Neural cell (in vitro differentiated cells): Measurements from ENCODE around the gene KLF16. TPM values are rescaled to one million over a fixed set of nuclear protein-coding genes. Genes with fewer than 3 reads are reported as not detected.

Experiments
- H2AFZ ChIP-seq: fragments of 200-600, 300-800 bp; sonication (generic), shearing (Covaris generic); 2 replicates; pipeline ENCODE4 v1.6.0; 2014; ENCODE audit warnings: low read depth, mild to moderate bottlenecking, antibody characterized with exemption, low read length, moderate library complexity
- H3F3A ChIP-seq: fragments of 200-600 bp; shearing (Covaris generic); 2 replicates; pipeline ENCODE4 v1.6.1; 2016; ENCODE audit warnings: mild to moderate bottlenecking, moderate library complexity, mixed read lengths, antibody characterized with exemption, low read length; ENCODE audit not compliant: insufficient read depth, poor library complexity, severe bottlenecking
- H3K27ac ChIP-seq: fragments of 200-600, 300-800 bp; sonication (generic), shearing (Covaris generic); 2 replicates; pipeline ENCODE4 v1.5.1; 2014; ENCODE audit warnings: mild to moderate bottlenecking, low read length, moderate library complexity
- H3K27me3 ChIP-seq: fragments of 300-800, 200-600 bp; sonication (generic), shearing (Covaris generic); 2 replicates; pipeline ENCODE4 v1.6.0; 2014; ENCODE audit warnings: mild to moderate bottlenecking, low read depth, low read length, moderate library complexity; ENCODE audit not compliant: insufficient read depth
- H3K36me3 ChIP-seq: fragments of 300-800, 200-600 bp; sonication (generic), shearing (Covaris generic); 2 replicates; pipeline ENCODE4 v1.5.1; 2014; ENCODE audit warnings: mild to moderate bottlenecking, antibody characterized with exemption, low read length, moderate library complexity; ENCODE audit not compliant: insufficient read depth
- H3K4me2 ChIP-seq: fragments of 300-800, 200-600 bp; sonication (generic), shearing (Covaris generic); 2 replicates; pipeline ENCODE4 v1.6.0; 2014; ENCODE audit warnings: mild to moderate bottlenecking, low read length
- H3K4me3 ChIP-seq: fragments of 300-800, 200-600 bp; sonication (generic), shearing (Covaris generic); 2 replicates; pipeline ENCODE4 v1.5.1; 2014; ENCODE audit warnings: mild to moderate bottlenecking, low read length, moderate library complexity
- H3K79me2 ChIP-seq: fragments of 200-600 bp; shearing (Covaris generic); replicated peaks from 2 replicates; pipeline ENCODE4 v1.6.0; 2014; ENCODE audit warnings: mild to moderate bottlenecking, low read length, moderate library complexity; ENCODE audit not compliant: insufficient read depth
- H3K9ac ChIP-seq: fragments of 300-800, 200-600 bp; sonication (generic), shearing (Covaris generic); 2 replicates; pipeline ENCODE4 v1.6.1; 2016; ENCODE audit warnings: mild to moderate bottlenecking, low read length, mixed read lengths
- H3K9me2 ChIP-seq: fragments of 200-600 bp; shearing (Covaris generic); 2 replicates; pipeline ENCODE4 v1.6.1; 2016; ENCODE audit warnings: mild to moderate bottlenecking, low read length, mixed read lengths; ENCODE audit not compliant: insufficient read depth
- H3K9me3 ChIP-seq: fragments of 200-600, 300-800 bp; sonication (generic), shearing (Covaris generic); 2 replicates; pipeline ENCODE4 v1.6.1; 2016; ENCODE audit warnings: mild to moderate bottlenecking, mixed run types, low read length, moderate library complexity, mixed read lengths
- H4K20me1 ChIP-seq: fragments of 200-600 bp; shearing (Covaris generic); 2 replicates; pipeline ENCODE4 v1.6.1; 2016; ENCODE audit warnings: mild to moderate bottlenecking, mixed run types; ENCODE audit not compliant: insufficient read depth
- CTCF ChIP-seq: fragments of 450-650 bp; IDR thresholded peaks from 2 replicates; pipeline ENCODE4 v1.5.1; 2014; ENCODE audit warnings: antibody characterized with exemption, mild to moderate bottlenecking, moderate library complexity; ENCODE audit not compliant: poor library complexity, severe bottlenecking
- EP300 ChIP-seq: fragments of 450-650 bp; conservative IDR thresholded peaks from 2 replicates; pipeline ENCODE4 v1.6.1; 2014; ENCODE audit warnings: antibody characterized with exemption, mild to moderate bottlenecking, moderate library complexity; ENCODE audit not compliant: poor library complexity, severe bottlenecking
- EZH2 ChIP-seq: fragments of 200-600, 300-800 bp; shearing (Covaris generic), sonication (generic); IDR thresholded peaks from 2 replicates; pipeline ENCODE4 v1.6.1; 2014; ENCODE audit warnings: antibody characterized with exemption, low read length, borderline replicate concordance, mild to moderate bottlenecking; ENCODE audit not compliant: insufficient read depth, poor library complexity, severe bottlenecking
- MXI1 ChIP-seq: fragments of 450-650 bp; conservative IDR thresholded peaks from 2 replicates; pipeline ENCODE4 v1.6.1; 2014; ENCODE audit warnings: antibody characterized with exemption, mild to moderate bottlenecking; ENCODE audit not compliant: poor library complexity, severe bottlenecking
- POLR2AphosphoS5 ChIP-seq: IDR thresholded peaks from 2 replicates; pipeline ENCODE4 v1.6.1; 2012
- RAD21 ChIP-seq: fragments of 450-650 bp; conservative IDR thresholded peaks from 2 replicates; pipeline ENCODE4 v1.6.1; 2014; ENCODE audit warnings: antibody characterized with exemption, mild to moderate bottlenecking, moderate library complexity
- REST ChIP-seq: IDR thresholded peaks from 2 replicates; pipeline ENCODE4 v1.6.1; 2012; ENCODE audit warnings: borderline replicate concordance
- SMC3 ChIP-seq: fragments of 450-650 bp; conservative IDR thresholded peaks from 2 replicates; pipeline ENCODE4 v1.6.1; 2014; ENCODE audit warnings: antibody characterized with exemption, mild to moderate bottlenecking, moderate library complexity; ENCODE audit not compliant: poor library complexity
- TAF1 ChIP-seq: IDR thresholded peaks from 2 replicates; pipeline ENCODE4 v1.6.1; 2012; ENCODE audit warnings: low read depth
- polyA plus RNA-seq: library from polyadenylated mRNA; depleted of rRNA; stranded (reverse); fragments of >200 nt; gene quantifications from 2 replicates; pipeline ENCODE4 v1.2.3, GENCODE V29; 2014

KLF16 gene
- polyA plus RNA-seq, 1 donor from 2014 or later, result 3.5 TPM

- TF ChIP-seq EZH2, result no peak
- peak; percentile 26 for TF ChIP-seq RAD21
- peak; percentile 93 for TF ChIP-seq POLR2AphosphoS5
- no peak for TF ChIP-seq EP300
- peak; percentile 50 for TF ChIP-seq SMC3
- peak; percentile 78 for TF ChIP-seq MXI1
- TF ChIP-seq CTCF, result peak; percentile 18
- no peak for TF ChIP-seq REST
- H3K79me2 ChIP-seq, result peaks cover 12% of the 10 kb centered on the region
- H3K9me2 ChIP-seq, result no peaks in the 10 kb centered on the region
- H3K27me3 ChIP-seq, result no peaks in the 10 kb centered on the region
- no peaks in the 10 kb centered on the region for H3K9me3 ChIP-seq
- H3K27ac ChIP-seq, result peak within 1 kb of the TSS; percentile 93
- H3K36me3 ChIP-seq, result no peaks in the 10 kb centered on the region
- H3K4me3 ChIP-seq, result peak within 1 kb of the TSS; percentile 67
- no peaks in the 10 kb centered on the region for H4K20me1 ChIP-seq
- peak within 1 kb of the TSS; percentile 62 for H2AFZ ChIP-seq
- H3K4me2 ChIP-seq, result peak within 1 kb of the TSS; percentile 69
- H3F3A ChIP-seq, result no peaks in the 10 kb centered on the region
- H3K9ac ChIP-seq, result peak within 1 kb of the TSS; percentile 85
Observed at GRCh38 chr19:1905110-1905862, 41.9 kb upstream of the KLF16 start, which contains the start of the genes ADAT3 and SCAMP4. Gene ADAT3 (plus strand): TSS chr19:1905399. CDS start chr19:1912048, 6,649 bp downstream. Gene SCAMP4 (plus strand): TSS chr19:1905399. CDS start chr19:1915020, 9,621 bp downstream.

- Histone ChIP-seq H3K4me3 (peak overlapping the region; percentile 67), H3F3A (no peaks in the 10 kb centered on the region), H3K9ac (peak overlapping the region; percentile 85), H3K9me3 (no peaks in the 10 kb centered on the region), H3K27ac (peak overlapping the region; percentile 45), H3K27me3 (no peaks in the 10 kb centered on the region), H3K36me3 (no peaks in the 10 kb centered on the region), H3K4me2 (no peak overlapping the region), H2AFZ (no peak overlapping the region), H3K79me2 (peaks cover 12% of the 10 kb centered on the region), H3K9me2 (no peaks in the 10 kb centered on the region), H4K20me1 (no peaks in the 10 kb centered on the region)
- no peak for TF ChIP-seq POLR2AphosphoS5
- no peak for TF ChIP-seq SMC3
- no peak for TF ChIP-seq CTCF
- no peak for TF ChIP-seq EP300
- no peak for TF ChIP-seq MXI1
- no peak for TF ChIP-seq EZH2
- TF ChIP-seq RAD21, result no peak
- no peak for TF ChIP-seq TAF1
- no peak for TF ChIP-seq REST
Observed at GRCh38 chr19:1904860-1905109, 41.4 kb upstream of the KLF16 start.
